ENCODE results near the gene JMJD8.

Gene JMJD8

DNA sequence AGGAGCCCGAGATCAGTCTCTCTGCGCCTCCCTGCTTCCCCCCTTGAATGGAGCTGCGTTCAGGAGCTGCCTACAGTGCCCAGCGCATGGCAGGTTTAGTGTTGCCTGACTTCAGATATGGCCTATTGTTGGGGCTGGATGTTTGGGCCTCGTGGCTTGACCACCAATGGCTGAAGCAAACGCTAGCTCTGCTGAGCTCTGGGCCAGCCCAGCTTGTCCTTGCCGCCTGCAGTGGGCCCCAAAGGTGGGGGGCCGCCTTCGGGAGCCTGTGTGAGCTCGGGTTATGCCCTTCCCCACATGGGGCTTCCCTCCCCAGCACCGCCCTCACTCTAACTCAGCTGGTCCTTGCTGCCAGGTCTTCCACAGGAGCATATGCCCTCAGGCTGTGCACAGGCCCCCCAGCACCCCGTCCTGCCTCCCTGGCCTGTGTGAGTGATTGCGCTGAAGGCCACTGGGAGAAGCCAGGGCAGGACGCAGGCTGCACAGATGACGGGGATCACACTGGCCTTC, 46.0 kb downstream of the JMJD8 start:
- no peak for DNase-seq (ENCODE audit: low spot score)

DNA sequence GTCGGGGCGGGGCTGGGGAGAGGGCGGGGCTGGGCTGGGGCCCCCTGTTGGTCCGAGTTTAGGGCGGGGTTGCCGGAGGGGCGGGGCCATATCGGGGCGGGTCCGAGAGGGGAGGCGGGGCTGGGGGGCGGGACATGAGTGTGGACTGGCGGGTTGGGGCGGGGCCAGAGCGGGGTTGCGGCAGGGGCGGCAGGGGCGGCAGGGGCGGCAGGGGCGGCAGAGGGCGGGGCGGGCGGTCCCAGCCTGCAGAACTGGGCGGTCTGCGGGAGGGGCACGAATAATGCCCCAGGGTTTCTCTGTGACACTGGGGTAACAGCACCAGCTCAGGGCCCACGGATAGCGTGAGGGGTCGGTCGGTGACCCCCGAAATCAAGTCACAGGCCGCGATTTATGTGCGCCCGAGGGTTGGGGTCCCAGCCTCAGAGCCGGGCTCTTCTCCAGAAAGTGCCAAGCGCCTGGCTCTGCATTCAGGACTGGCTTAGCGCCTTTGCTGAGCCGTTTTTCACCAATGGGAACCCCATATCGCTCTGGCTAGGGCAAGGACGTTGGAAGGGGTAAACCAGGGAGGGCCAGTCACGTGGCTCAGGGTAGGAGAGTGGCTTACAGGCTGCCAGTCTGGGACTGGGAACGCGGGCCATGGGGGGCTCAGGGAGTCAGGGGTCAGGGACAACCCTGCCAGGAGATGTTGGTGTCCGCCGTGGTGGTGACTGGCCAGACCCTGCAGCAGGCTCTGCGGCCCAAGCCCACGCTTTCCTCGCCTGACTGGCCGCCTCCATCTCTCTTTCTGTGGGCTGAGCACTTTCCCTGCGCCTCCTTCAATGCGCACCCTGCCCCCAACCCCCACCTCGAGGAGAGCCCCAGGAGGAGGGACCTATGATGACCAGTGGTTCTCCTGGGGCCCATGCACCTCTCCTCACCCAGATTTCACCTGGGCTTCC, 46.8 kb downstream of the JMJD8 start:
- DNase-seq (ENCODE audit: low spot score): peak; percentile 97

DNA sequence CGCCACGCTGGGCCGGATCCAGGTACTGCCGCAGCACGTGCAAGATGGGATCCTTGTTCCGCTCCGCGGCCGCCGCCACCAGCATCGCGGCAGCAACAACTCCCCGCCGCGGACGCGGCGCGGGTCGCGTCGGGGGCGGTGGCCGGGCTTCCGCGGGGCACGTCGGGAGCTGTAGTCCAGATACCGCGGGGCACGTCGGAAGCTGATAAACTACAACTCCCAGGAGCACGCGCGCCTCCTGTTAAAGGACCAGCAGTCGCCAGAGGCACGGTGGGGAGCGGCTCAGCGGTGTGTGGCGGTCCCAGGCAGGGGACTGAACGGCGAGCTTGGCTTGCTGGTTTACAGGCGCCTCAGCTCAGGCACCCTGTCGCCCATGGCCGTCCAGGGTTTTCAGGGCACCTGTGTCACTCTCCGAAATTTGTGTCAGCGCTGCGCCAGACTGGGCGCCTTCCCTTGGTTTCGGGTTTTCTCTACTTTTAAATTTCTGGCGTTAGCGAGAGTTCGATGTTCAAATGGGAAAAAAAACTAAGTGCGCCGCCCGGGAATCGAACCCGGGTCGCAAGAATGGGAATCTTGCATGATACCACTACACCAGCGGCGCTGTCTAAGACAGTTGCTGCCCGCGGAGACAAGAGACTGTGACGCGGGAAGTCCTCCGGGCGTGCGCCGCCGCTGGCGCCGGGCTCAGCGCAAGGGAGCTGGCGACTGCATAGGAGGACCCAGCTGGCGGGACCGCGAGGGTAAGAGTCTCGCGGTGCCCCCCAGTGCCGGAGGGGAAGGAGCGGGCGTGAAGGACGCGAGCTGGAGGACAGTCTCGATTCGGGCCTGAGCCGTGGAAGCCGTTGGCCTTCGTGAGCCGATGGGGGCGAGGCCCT, 47.7 kb downstream of the JMJD8 start, which contains the start of gene METTL26:
Gene METTL26 (minus strand): TSS at position 100 of the 875 bp plus-strand sequence. CDS start 15 bp downstream, at position 85.
- DNase-seq (ENCODE audit: low spot score): peak; percentile 93

GRCh38 chr16:635573-636205, 48.4 kb downstream of the JMJD8 start:
- DNase-seq (ENCODE audit: low spot score): no peak

- DNase-seq (ENCODE audit: low spot score): no peak
Measured at GRCh38 chr16:634996-635395, 49.1 kb downstream of the JMJD8 start.

- no peak for DNase-seq (ENCODE audit: low spot score)
Measured at GRCh38 chr16:634051-634670, 50.0 kb downstream of the JMJD8 start.

DNA sequence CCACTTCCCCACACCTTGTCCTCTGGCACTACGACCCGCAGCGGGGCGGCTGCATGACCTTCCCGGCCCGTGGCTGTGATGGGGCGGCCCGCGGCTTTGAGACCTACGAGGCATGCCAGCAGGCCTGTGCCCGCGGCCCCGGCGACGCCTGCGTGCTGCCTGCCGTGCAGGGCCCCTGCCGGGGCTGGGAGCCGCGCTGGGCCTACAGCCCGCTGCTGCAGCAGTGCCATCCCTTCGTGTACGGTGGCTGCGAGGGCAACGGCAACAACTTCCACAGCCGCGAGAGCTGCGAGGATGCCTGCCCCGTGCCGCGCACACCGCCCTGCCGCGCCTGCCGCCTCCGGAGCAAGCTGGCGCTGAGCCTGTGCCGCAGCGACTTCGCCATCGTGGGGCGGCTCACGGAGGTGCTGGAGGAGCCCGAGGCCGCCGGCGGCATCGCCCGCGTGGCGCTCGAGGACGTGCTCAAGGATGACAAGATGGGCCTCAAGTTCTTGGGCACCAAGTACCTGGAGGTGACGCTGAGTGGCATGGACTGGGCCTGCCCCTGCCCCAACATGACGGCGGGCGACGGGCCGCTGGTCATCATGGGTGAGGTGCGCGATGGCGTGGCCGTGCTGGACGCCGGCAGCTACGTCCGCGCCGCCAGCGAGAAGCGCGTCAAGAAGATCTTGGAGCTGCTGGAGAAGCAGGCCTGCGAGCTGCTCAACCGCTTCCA, 50.6 kb downstream of the JMJD8 start:
- no peak for DNase-seq (ENCODE audit: low spot score)

- no peak for DNase-seq (ENCODE audit: low spot score)
Measured at GRCh38 chr16:632486-633335, 51.4 kb downstream of the JMJD8 start.

DNA sequence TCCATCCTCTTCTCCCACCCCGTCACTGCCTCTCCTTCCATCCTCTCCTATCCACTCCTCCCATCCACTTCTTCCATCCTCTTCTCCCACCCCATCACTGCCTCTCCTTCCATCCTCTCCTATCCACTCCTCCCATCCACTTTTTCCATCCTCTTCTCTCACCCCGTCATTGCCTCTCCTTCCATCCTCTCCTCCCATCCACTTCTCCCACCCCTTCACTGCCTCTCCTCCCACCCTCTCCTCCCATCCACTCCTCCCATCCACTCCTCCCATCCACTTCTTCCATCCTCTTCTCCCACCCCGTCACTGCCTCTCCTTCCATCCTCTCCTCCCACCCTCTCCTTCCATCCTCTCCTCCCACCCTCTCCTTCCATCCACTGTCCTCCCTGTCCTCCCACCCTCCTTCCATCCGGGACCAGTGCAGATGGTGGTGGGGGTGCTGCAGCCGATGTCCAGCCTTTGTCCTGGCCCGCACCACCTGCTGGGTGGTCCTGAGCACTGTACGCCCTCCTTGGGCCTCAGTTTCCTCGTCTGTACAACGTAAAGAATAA, 52.3 kb downstream of the JMJD8 start:
- DNase-seq (ENCODE audit: low spot score): no peak

Data from D341Med (cell line).